Ascending aorta (tissue), 2 donors: ENCODE measurements around the gene GNG4. TPM values are rescaled to one million over a fixed set of nuclear protein-coding genes. Genes with fewer than 3 reads are reported as not detected.

Experiments used
- DNase-seq, 2 donors: peaks; one replicate each; pipeline ENCODE4 v3.0.0-alpha.2; 2019; ENCODE audit warnings: low spot score in 2 of 2
- H3K27ac ChIP-seq, 2 donors: fragments of 200-600 bp; sonication (generic); one replicate each; pipeline ENCODE4 v1.5.1; 2016 to 2017; ENCODE audit warnings: mild to moderate bottlenecking in 1 of 2
- H3K27me3 ChIP-seq: fragments of 200-600 bp; sonication (generic); one replicate; pipeline ENCODE4 v1.5.1; 2017
- H3K36me3 ChIP-seq, 2 donors: fragments of 200-600 bp; sonication (generic); one replicate each; pipeline ENCODE4 v1.5.1; 2016
- H3K4me1 ChIP-seq, 2 donors: fragments of 200-600 bp; sonication (generic); one replicate each; pipeline ENCODE4 v1.5.1; 2016 to 2017; ENCODE audit warnings: mild to moderate bottlenecking in 1 of 2
- H3K4me3 ChIP-seq, 2 donors: fragments of 200-600 bp; sonication (generic); one replicate each; pipeline ENCODE4 v1.5.1; 2016 to 2017; ENCODE audit warnings: mild to moderate bottlenecking in 1 of 2
- H3K9me3 ChIP-seq, 2 donors: fragments of 200-600 bp; sonication (generic); one replicate each; pipeline ENCODE4 v1.5.1; 2016
- CTCF ChIP-seq, 3 experiments: fragments of 200-600 bp in 2 of 3; fragments of 450-650 bp in 1 of 3; sonication (generic) in 2 of 3; IDR thresholded peaks; one replicate each; pipeline ENCODE4 v1.5.1; 2016 to 2019; ENCODE audit warnings: antibody characterized with exemption in 3 of 3, mild to moderate bottlenecking in 1 of 3, moderate library complexity in 1 of 3
- intact Hi-C: fragments of 100-400 bp; cut with DNase I; formaldehyde crosslinking; loops from one replicate; pipeline ENCODE4 v1.15.1; 2023
- total RNA-seq: library from RNA; depleted of rRNA; stranded (reverse); fragments of >200 nt; gene quantifications from one replicate; pipeline ENCODE4 v1.1.0, GENCODE V29; 2016

The GNG4 gene
- total RNA-seq, 1 donor from 2014 or later, result not detected

GRCh38 chr1:235671992-235672391 is 22.4 kb upstream of the GNG4 start:
- Histone ChIP-seq H3K4me3 (no peak overlapping the region), H3K27ac (no peak overlapping the region), H3K27me3 (no peaks in the 10 kb centered on the region), H3K36me3 (peaks cover 63 to 79% of the 10 kb centered on the region in 2 donors), H3K9me3 (peaks cover 22 to 40% of the 10 kb centered on the region in 2 donors), H3K4me1 (no peaks in the 10 kb centered on the region)
- intact Hi-C loops, result no loop called here
- DNase-seq, result no peak
- TF ChIP-seq CTCF (IDR thresholded peaks at IDR 0.05), result no peak

DNA sequence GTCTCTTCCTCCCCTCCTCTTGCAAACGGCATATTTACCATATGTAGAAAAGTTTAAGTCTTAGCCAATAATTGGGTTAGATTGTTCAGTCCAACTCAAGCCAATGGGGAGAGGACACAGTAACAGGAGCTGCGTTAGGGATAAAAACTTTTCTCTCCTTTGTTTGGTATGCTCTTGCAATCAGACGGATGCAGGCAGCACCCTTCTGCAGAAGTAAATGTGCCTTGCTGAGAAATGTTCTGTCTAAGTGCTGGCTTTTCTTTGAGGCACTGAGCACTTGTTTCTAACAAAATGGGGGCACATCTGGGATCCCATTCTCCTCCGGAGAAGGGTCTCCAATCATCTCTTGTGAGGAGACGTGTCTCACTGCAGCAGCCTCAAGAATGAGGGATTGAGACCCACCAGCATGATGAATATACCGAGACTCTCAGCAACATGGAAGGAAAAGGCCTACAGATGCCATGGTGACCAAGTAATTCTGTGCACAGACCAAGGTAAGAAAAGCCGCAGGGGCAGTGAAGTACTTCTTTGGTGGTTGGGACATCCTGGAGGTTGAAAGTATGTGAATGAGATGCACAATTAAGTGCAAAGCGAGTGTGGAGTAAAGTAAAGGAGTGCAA is 20.7 kb upstream of the GNG4 start:
- no peaks in the 10 kb centered on the region for H3K4me1 ChIP-seq
- intact Hi-C loops, result no loop called here
- DNase-seq, result no peak
- peaks cover 22 to 35% of the 10 kb centered on the region in 2 donors for H3K9me3 ChIP-seq
- no peak overlapping the region for H3K4me3 ChIP-seq
- peaks cover 45 to 62% of the 10 kb centered on the region in 2 donors for H3K36me3 ChIP-seq
- TF ChIP-seq CTCF (IDR thresholded peaks at IDR 0.05), result no peak
- H3K27me3 ChIP-seq, result no peaks in the 10 kb centered on the region
- H3K27ac ChIP-seq, result no peak overlapping the region

DNA sequence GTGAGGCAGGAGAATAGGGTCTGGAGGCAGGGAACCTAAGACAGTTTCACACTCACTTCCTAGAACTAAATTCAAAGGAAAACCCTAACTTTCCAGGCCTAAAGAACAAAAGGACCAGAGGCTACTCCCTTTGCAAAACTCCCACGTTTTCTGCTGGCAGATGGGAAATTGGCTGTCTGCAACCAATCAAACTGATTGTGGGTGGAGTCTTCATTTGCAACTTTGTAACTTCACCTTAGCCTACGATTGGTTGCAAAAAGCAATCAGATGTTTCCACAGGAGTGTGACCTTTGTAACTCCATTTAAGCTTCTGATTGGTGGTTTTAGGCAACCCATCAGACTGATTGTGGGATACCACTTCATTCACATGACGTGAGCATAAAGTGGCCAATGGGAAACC is 19.7 kb upstream of the GNG4 start:
- H3K36me3 ChIP-seq, result peaks cover 36 to 59% of the 10 kb centered on the region in 2 donors
- no peak for TF ChIP-seq CTCF (IDR thresholded peaks at IDR 0.05)
- H3K27me3 ChIP-seq, result no peaks in the 10 kb centered on the region
- H3K27ac ChIP-seq, result no peak overlapping the region
- intact Hi-C loops, result no loop called here
- H3K4me3 ChIP-seq, result no peak overlapping the region
- no peak for DNase-seq
- H3K4me1 ChIP-seq, result no peaks in the 10 kb centered on the region
- H3K9me3 ChIP-seq, result peaks cover 22 to 30% of the 10 kb centered on the region in 2 donors

GRCh38 chr1:235663628-235664027 is 14.0 kb upstream of the GNG4 start:
- Histone ChIP-seq H3K9me3 (no peaks in the 10 kb centered on the region), H3K36me3 (peaks cover 20 to 33% of the 10 kb centered on the region in 2 donors), H3K4me1 (no peaks in the 10 kb centered on the region), H3K27me3 (no peaks in the 10 kb centered on the region), H3K27ac (no peak overlapping the region), H3K4me3 (no peak overlapping the region)
- DNase-seq, result no peak
- intact Hi-C loops, result no loop called here
- TF ChIP-seq CTCF (IDR thresholded peaks at IDR 0.05), result no peak

DNA sequence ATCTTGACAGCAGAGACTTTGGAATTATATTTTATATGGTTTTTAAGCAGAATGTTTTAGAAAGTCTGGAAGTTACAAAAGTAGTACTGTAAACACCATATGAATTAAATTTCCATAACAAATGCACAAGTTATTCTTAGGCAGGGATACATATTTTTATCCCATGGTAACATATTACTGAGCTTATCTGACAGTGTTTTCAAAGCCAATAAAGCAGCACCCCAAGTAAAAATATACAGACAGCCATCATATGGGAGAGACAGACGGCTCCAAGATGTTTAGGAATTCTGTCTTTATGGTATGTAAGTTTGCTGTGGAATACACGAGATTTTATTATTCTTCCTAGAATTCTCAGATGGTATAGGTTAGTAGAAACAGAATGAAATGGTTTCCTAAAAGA is 12.0 kb upstream of the GNG4 start:
- Histone ChIP-seq H3K27me3 (no peaks in the 10 kb centered on the region), H3K36me3 (peaks cover 20 to 33% of the 10 kb centered on the region in 2 donors), H3K4me1 (no peaks in the 10 kb centered on the region), H3K9me3 (no peaks in the 10 kb centered on the region), H3K27ac (no peak overlapping the region), H3K4me3 (no peak overlapping the region)
- intact Hi-C loops, result no loop called here
- TF ChIP-seq CTCF (IDR thresholded peaks at IDR 0.05), result no peak
- no peak for DNase-seq
